ENCODE results near the gene EOMES. TPM values are rescaled to one million over a fixed set of nuclear protein-coding genes. Genes with fewer than 3 reads are reported as not detected.

The EOMES gene
- total and polyA plus RNA-seq, 2 of the 8 experiments (the other 6 are each of a cell fraction or from before 2014, with no cell fraction given) = 0.09 to 0.47 TPM

DNA sequence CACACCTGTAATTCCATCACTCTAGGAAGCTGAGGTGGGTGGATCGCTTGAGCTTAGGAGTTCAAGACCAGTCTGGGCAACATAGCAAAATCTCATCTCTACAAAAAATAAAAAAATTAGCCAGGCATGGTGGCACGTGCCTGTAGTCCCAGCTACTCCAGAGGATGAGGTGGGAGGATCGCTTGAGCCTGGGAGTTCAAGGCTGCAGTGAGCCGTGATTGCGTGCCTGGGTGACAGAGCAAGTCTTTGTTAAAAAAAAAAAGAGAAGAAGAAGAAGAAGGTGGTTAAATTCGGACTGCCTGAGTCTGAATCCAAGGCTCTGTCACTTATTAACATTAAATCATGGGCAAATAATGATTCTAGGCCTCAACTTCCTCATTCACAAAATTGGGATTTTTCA lies 51.0 kb downstream of the EOMES start:
- Histone ChIP-seq H3K9me3 (ENCODE audit: insufficient read depth in 2 of 2, low read depth in 1 of 2, low read length in 1 of 2) (no peaks in the 10 kb centered on the region), H3K14ac (ENCODE audit: insufficient read length) (no peak overlapping the region), H2BK15ac (ENCODE audit: low read length) (no peak overlapping the region), H4K5ac (ENCODE audit: insufficient read length, low read depth, low read length) (no peak overlapping the region), H3K27me3 (replicated peaks in 1 of 4; ENCODE audit: control insufficient read depth in 3 of 4, extremely low read depth in 1 of 4, insufficient read depth in 3 of 4, low read length in 3 of 4) (no peaks in the 10 kb centered on the region), H2BK120ac (replicated peaks; ENCODE audit: low read depth, low read length) (no peak overlapping the region), H3K4ac (replicated peaks; ENCODE audit: insufficient read length, low read depth, low read length) (no peak overlapping the region), H2BK12ac (ENCODE audit: low read depth, low read length) (no peak overlapping the region), H3K9ac (replicated peaks in 1 of 4; ENCODE audit: extremely low read depth in 1 of 4, low read depth in 3 of 4, low read length in 3 of 4) (no peak overlapping the region), H4K91ac (replicated peaks; ENCODE audit: insufficient read length, low read length) (no peak overlapping the region), H2BK20ac (ENCODE audit: low read length) (no peak overlapping the region), H3K27ac (ENCODE audit: low read depth, low read length) (no peak overlapping the region), H2BK5ac (ENCODE audit: low read depth, low read length) (no peak overlapping the region), H3K4me1 (replicated peaks in 1 of 4; ENCODE audit: control insufficient read depth in 3 of 4, insufficient read depth in 4 of 4, low read length in 3 of 4) (peaks cover 0 to 11% (median 5%) of the 10 kb centered on the region in 4 experiments; a peak in 4 of 7 replicates), H3K23me2 (ENCODE audit: low read depth, low read length) (no peaks in the 10 kb centered on the region), H2AK5ac (ENCODE audit: low read depth, low read length) (no peak overlapping the region), H3K23ac (ENCODE audit: insufficient read length) (no peak overlapping the region), H3K56ac (replicated peaks; ENCODE audit: insufficient read length, low read depth, low read length) (no peak overlapping the region), H4K8ac (ENCODE audit: extremely low read depth, insufficient read depth, low read length) (no peak overlapping the region), H4K20me1 (replicated peaks in 1 of 2; ENCODE audit: control insufficient read depth in 1 of 2, insufficient read depth in 2 of 2, low read length in 2 of 2) (no peaks in the 10 kb centered on the region), H2AFZ (ENCODE audit: low read length) (no peak overlapping the region), H3K36me3 (ENCODE audit: control insufficient read depth in 2 of 4, insufficient read depth in 4 of 4, low read length in 3 of 4) (no peaks in the 10 kb centered on the region), H3K79me2 (ENCODE audit: control insufficient read depth in 1 of 2, insufficient read depth in 2 of 2, low read length in 2 of 2) (no peaks in the 10 kb centered on the region), H3K4me2 (ENCODE audit: insufficient read depth in 1 of 2, low read depth in 2 of 2, low read length in 2 of 2) (no peak overlapping the region), H3K18ac (ENCODE audit: extremely low read depth, low read length) (no peak overlapping the region), H3K79me1 (ENCODE audit: low read depth, low read length) (no peaks in the 10 kb centered on the region), H3K4me3 (ENCODE audit: extremely low read depth in 1 of 4, insufficient read depth in 2 of 4, low read depth in 3 of 4, low read length in 4 of 4) (no peak overlapping the region)
- POLR2A ChIA-PET (ENCODE audit: partially characterized antibody) = no interaction called here
- 85% methylated on average over 6 of the region's 6 CpGs; no CpG with 5 or more reads in 1 of the 2 experiments for WGBS, 2 experiments (ENCODE audit: extremely low coverage in 1 of 2, insufficient coverage in 1 of 2, insufficient read length in 1 of 2, insufficient replicate concordance in 2 of 2, low coverage in 1 of 2, low lambda C conversion rate in 2 of 2, missing lambda C conversion rate in 1 of 2)
- TF ChIP-seq POLR2A (IDR thresholded peaks at IDR 0.05; ENCODE audit: control extremely low read depth in 1 of 2, low read depth in 2 of 2, low read length in 2 of 2) (no peak), CBX5 (IDR thresholded peaks at IDR 0.05; ENCODE audit: low read depth, low read length) (no peak), TCF12 (IDR thresholded peaks at IDR 0.05; ENCODE audit: low read depth, low read length) (no peak), CHD2 (IDR thresholded peaks at IDR 0.05; ENCODE audit: low read length) (no peak), CHD1 (IDR thresholded peaks at IDR 0.05; ENCODE audit: low read depth, low read length) (no peak), POLR2AphosphoS5 (IDR thresholded peaks at IDR 0.05; ENCODE audit: low read depth, low read length) (no peak), PHF8 (conservative IDR thresholded peaks at IDR 0.05; ENCODE audit: low read depth, low read length) (no peak), SAP30 (IDR thresholded peaks at IDR 0.05; ENCODE audit: insufficient read depth, insufficient replicate concordance, low read length) (no peak), RAD21 (IDR thresholded peaks at IDR 0.05 in 1 of 2, conservative IDR thresholded peaks at IDR 0.05 in 1 of 2; ENCODE audit: low read depth in 2 of 2, low read length in 2 of 2) (no peak), RXRA (IDR thresholded peaks at IDR 0.05; ENCODE audit: insufficient read depth, low read depth, low read length) (no peak), BRCA1 (IDR thresholded peaks at IDR 0.05; ENCODE audit: low read depth, low read length) (no peak), SP2 (IDR thresholded peaks at IDR 0.05; ENCODE audit: low read length) (no peak)
- DNase-seq (ENCODE audit: low read depth in 1 of 2, low spot score in 2 of 2) (no peak), FAIRE-seq (no peak)
- CTCF ChIA-PET (ENCODE audit: partially characterized antibody) = interaction anchor here (3.4 to 5.6 kb wide), 2 partner anchors 10 to 12 kb away, joined by 20 to 30 read pairs; no protein-coding TSS in a partner anchor

Measured in H1 (cell line).